HEK293 (cell line): ENCODE data around the gene TST.

Experiments used
- CTCF ChIA-PET: fragments of 350-600 bp; formaldehyde crosslinking; extraction: SDS; loops from one replicate; lab custom pipeline; 2021; ENCODE audit warnings: antibody characterized with exemption; lab: Yijun Ruan, JAX
- POLR2A ChIA-PET: fragments of 300-600 bp; formaldehyde crosslinking; extraction: SDS; loops from one replicate; lab custom pipeline; 2020; ENCODE audit warnings: antibody characterized with exemption, inconsistent platforms; lab: Yijun Ruan, JAX
- H3K27ac ChIP-seq: fragments of 200-500 bp; sonication (Bioruptor generic); 2 replicates; pipeline ENCODE4 v1.5.1; 2014; ENCODE audit warnings: low read depth, low read length, control low read depth, inconsistent platforms; ENCODE audit errors: extremely low read depth
- H3K36me3 ChIP-seq, 2 experiments: fragments of 200-500 bp in 1 of 2; sonication (Bioruptor generic) in 1 of 2; 1 replicate in 1 of 2; 2 replicates in 1 of 2; pipeline ENCODE4 v1.5.1; 2014 to 2017; ENCODE audit warnings: inconsistent platforms in 2 of 2, low read length in 2 of 2; ENCODE audit not compliant: control insufficient read depth in 2 of 2, insufficient read depth in 1 of 2
- H3K4me1 ChIP-seq: fragments of 200-500 bp; sonication (Bioruptor generic); 2 replicates; pipeline ENCODE4 v1.5.1; 2014; ENCODE audit warnings: mild to moderate bottlenecking, low read length, inconsistent platforms; ENCODE audit not compliant: control insufficient read depth, insufficient read depth
- H3K4me3 ChIP-seq: 2 replicates; pipeline ENCODE4 v1.5.1; 2011; ENCODE audit warnings: low read depth, mild to moderate bottlenecking, control low read depth, low read length, moderate library complexity
- H3K9me3 ChIP-seq: fragments of 200-500 bp; sonication (Bioruptor generic); 2 replicates; pipeline ENCODE4 v1.5.1; 2014; ENCODE audit warnings: low read depth, low read length, inconsistent platforms; ENCODE audit not compliant: control insufficient read depth, insufficient read depth
- EGR2 ChIP-seq: fragments of 450-650 bp; formaldehyde crosslinking; IDR thresholded peaks from 2 replicates; pipeline ENCODE4 v1.5.1; 2016; ENCODE audit warnings: low read depth, missing biosample characterization, missing genetic modification characterization
- SP3 ChIP-seq: fragments of 450-650 bp; formaldehyde crosslinking; IDR thresholded peaks from 2 replicates; pipeline ENCODE4 v1.5.1; 2016; ENCODE audit warnings: missing biosample characterization, missing genetic modification characterization
- ZBTB8A ChIP-seq: fragments of 450-650 bp; formaldehyde crosslinking; IDR thresholded peaks from 2 replicates; pipeline ENCODE4 v1.5.1; 2016; ENCODE audit warnings: missing biosample characterization, missing genetic modification characterization
- ZFHX2 ChIP-seq: fragments of 450-650 bp; formaldehyde crosslinking; conservative IDR thresholded peaks from 2 replicates; pipeline ENCODE4 v1.5.1; 2016; ENCODE audit warnings: missing biosample characterization, missing genetic modification characterization
- ZNF133 ChIP-seq: fragments of 450-650 bp; formaldehyde crosslinking; IDR thresholded peaks from 2 replicates; pipeline ENCODE4 v1.5.1; 2016; ENCODE audit warnings: missing biosample characterization, missing genetic modification characterization
- ZNF138 ChIP-seq: fragments of 450-650 bp; formaldehyde crosslinking; IDR thresholded peaks from 2 replicates; pipeline ENCODE4 v1.5.1; 2016; ENCODE audit warnings: missing biosample characterization, missing genetic modification characterization, borderline replicate concordance
- ZNF174 ChIP-seq: fragments of 450-650 bp; formaldehyde crosslinking; IDR thresholded peaks from 2 replicates; pipeline ENCODE4 v1.5.0; 2017; ENCODE audit warnings: missing biosample characterization, mild to moderate bottlenecking, missing genetic modification characterization
- ZNF184 ChIP-seq: fragments of 450-650 bp; IDR thresholded peaks from 2 replicates; pipeline ENCODE4 v1.5.1; 2018; ENCODE audit warnings: missing biosample characterization, mild to moderate bottlenecking, missing genetic modification characterization
- ZNF214 ChIP-seq: fragments of 450-650 bp; formaldehyde crosslinking; IDR thresholded peaks from 2 replicates; pipeline ENCODE4 v1.5.1; 2017; ENCODE audit warnings: missing biosample characterization, mild to moderate bottlenecking, missing genetic modification characterization, borderline replicate concordance
- ZNF24 ChIP-seq: fragments of 450-650 bp; formaldehyde crosslinking; IDR thresholded peaks from 2 replicates; pipeline ENCODE4 v1.5.1; 2016; ENCODE audit warnings: missing biosample characterization, missing genetic modification characterization
- ZNF473 ChIP-seq: fragments of 450-650 bp; formaldehyde crosslinking; IDR thresholded peaks from 2 replicates; pipeline ENCODE4 v1.5.1; 2017; ENCODE audit warnings: missing biosample characterization, missing genetic modification characterization
- ZNF529 ChIP-seq: fragments of 450-650 bp; formaldehyde crosslinking; IDR thresholded peaks from 2 replicates; pipeline ENCODE4 v1.5.1; 2017; ENCODE audit warnings: missing genetic modification characterization, missing biosample characterization; ENCODE audit not compliant: insufficient replicate concordance
- ZNF596 ChIP-seq: fragments of 450-650 bp; IDR thresholded peaks from 2 replicates; pipeline ENCODE4 v1.5.0; 2018; ENCODE audit warnings: missing biosample characterization, mild to moderate bottlenecking, missing genetic modification characterization, moderate library complexity
- ZNF623 ChIP-seq: fragments of 450-650 bp; formaldehyde crosslinking; IDR thresholded peaks from 2 replicates; pipeline ENCODE4 v1.5.1; 2016; ENCODE audit warnings: missing biosample characterization, missing genetic modification characterization
- ZNF707 ChIP-seq: fragments of 450-650 bp; formaldehyde crosslinking; IDR thresholded peaks from 2 replicates; pipeline ENCODE4 v1.5.1; 2016; ENCODE audit warnings: missing biosample characterization, missing genetic modification characterization
- ZNF747 ChIP-seq: fragments of 450-650 bp; formaldehyde crosslinking; IDR thresholded peaks from 2 replicates; pipeline ENCODE4 v1.5.1; 2016; ENCODE audit warnings: missing biosample characterization, missing genetic modification characterization
- ZNF76 ChIP-seq: fragments of 450-650 bp; formaldehyde crosslinking; IDR thresholded peaks from 2 replicates; pipeline ENCODE4; 2016; ENCODE audit warnings: low read depth, missing biosample characterization, missing genetic modification characterization, borderline replicate concordance
- ZSCAN30 ChIP-seq: fragments of 450-650 bp; IDR thresholded peaks from 2 replicates; pipeline ENCODE4 v1.5.1; 2018; ENCODE audit warnings: missing biosample characterization, mild to moderate bottlenecking, missing genetic modification characterization, moderate library complexity
- TF ChIP-seq, protein P1 (sequence below): fragments of 450-650 bp; formaldehyde crosslinking; IDR thresholded peaks from 2 replicates; pipeline ENCODE4 v1.5.1; 2017; ENCODE audit warnings: missing biosample characterization, missing genetic modification characterization
- TF ChIP-seq, protein P2 (sequence below): fragments of 450-650 bp; formaldehyde crosslinking; IDR thresholded peaks from 2 replicates; pipeline ENCODE4 v1.5.1; 2016; ENCODE audit warnings: missing biosample characterization, missing genetic modification characterization
- TF ChIP-seq, protein P3 (sequence below): fragments of 450-650 bp; formaldehyde crosslinking; IDR thresholded peaks from 2 replicates; pipeline ENCODE4 v1.5.1; 2016; ENCODE audit warnings: missing biosample characterization, missing genetic modification characterization

The TST gene

DNA sequence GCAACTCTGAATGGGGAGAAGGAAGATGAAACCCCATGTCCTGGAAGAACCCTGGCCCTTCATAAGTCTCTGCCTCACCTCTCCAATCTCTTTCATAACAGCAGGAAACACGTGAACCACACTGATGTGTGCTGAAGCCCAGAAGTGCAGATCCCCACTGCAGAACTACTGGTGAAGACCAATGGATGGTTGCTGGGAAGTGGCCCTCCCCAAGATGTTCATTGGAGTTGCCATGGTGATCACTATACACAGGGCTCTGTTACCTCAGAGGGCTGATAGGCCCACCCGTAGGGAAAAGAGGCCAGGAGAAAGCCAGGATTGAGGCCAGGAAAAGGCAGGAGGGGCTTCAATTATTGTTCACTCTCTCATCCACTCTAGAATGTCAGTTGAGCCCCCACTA is 11.6 kb downstream of the TST start:
- ChIA-PET CTCF (interaction anchor here (0.7 to 2.3 kb wide), 6 partner anchors 9 to 151 kb away, joined by 3 to 8 read pairs (median 4); no protein-coding TSS in a partner anchor), POLR2A (interaction anchor here (1.6 kb wide), 1 partner anchor 11 kb away, joined by 4 read pairs; the partner anchor contains the start of genes MPST and TST)
- Histone ChIP-seq H3K36me3 (no peaks in the 10 kb centered on the region), H3K27ac (no peak overlapping the region), H3K4me3 (no peak overlapping the region), H3K9me3 (no peaks in the 10 kb centered on the region; the same call in 1 of the 2 replicates), H3K4me1 (no peaks in the 10 kb centered on the region)
- TF ChIP-seq ZBTB8A (tag by site-specific recombination), result no peak
- no peak for TF ChIP-seq ZNF138 (tag by site-specific recombination)
- no peak for TF ChIP-seq ZSCAN30 (tag by site-specific recombination)
- TF ChIP-seq, protein P1, sequence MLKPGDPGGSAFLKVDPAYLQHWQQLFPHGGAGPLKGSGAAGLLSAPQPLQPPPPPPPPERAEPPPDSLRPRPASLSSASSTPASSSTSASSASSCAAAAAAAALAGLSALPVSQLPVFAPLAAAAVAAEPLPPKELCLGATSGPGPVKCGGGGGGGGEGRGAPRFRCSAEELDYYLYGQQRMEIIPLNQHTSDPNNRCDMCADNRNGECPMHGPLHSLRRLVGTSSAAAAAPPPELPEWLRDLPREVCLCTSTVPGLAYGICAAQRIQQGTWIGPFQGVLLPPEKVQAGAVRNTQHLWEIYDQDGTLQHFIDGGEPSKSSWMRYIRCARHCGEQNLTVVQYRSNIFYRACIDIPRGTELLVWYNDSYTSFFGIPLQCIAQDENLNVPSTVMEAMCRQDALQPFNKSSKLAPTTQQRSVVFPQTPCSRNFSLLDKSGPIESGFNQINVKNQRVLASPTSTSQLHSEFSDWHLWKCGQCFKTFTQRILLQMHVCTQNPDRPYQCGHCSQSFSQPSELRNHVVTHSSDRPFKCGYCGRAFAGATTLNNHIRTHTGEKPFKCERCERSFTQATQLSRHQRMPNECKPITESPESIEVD (tag by site-specific recombination), result no peak
- no peak for TF ChIP-seq ZNF174 (tag by site-specific recombination)
- no peak for TF ChIP-seq SP3
- TF ChIP-seq ZNF133 (tag by site-specific recombination), result no peak
- TF ChIP-seq ZNF76 (tag by site-specific recombination), result no peak
- TF ChIP-seq ZNF623, result no peak
- TF ChIP-seq ZNF707 (tag by site-specific recombination), result no peak
- TF ChIP-seq, protein P2, sequence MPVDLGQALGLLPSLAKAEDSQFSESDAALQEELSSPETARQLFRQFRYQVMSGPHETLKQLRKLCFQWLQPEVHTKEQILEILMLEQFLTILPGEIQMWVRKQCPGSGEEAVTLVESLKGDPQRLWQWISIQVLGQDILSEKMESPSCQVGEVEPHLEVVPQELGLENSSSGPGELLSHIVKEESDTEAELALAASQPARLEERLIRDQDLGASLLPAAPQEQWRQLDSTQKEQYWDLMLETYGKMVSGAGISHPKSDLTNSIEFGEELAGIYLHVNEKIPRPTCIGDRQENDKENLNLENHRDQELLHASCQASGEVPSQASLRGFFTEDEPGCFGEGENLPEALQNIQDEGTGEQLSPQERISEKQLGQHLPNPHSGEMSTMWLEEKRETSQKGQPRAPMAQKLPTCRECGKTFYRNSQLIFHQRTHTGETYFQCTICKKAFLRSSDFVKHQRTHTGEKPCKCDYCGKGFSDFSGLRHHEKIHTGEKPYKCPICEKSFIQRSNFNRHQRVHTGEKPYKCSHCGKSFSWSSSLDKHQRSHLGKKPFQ (tag by site-specific recombination), result no peak
- TF ChIP-seq ZNF747, result no peak
- TF ChIP-seq ZNF184 (tag by site-specific recombination), result no peak
- no peak for TF ChIP-seq ZNF24
- TF ChIP-seq ZNF214 (tag by site-specific recombination), result no peak
- TF ChIP-seq, protein P3, sequence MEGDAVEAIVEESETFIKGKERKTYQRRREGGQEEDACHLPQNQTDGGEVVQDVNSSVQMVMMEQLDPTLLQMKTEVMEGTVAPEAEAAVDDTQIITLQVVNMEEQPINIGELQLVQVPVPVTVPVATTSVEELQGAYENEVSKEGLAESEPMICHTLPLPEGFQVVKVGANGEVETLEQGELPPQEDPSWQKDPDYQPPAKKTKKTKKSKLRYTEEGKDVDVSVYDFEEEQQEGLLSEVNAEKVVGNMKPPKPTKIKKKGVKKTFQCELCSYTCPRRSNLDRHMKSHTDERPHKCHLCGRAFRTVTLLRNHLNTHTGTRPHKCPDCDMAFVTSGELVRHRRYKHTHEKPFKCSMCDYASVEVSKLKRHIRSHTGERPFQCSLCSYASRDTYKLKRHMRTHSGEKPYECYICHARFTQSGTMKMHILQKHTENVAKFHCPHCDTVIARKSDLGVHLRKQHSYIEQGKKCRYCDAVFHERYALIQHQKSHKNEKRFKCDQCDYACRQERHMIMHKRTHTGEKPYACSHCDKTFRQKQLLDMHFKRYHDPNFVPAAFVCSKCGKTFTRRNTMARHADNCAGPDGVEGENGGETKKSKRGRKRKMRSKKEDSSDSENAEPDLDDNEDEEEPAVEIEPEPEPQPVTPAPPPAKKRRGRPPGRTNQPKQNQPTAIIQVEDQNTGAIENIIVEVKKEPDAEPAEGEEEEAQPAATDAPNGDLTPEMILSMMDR (tag by site-specific recombination), result no peak

DNA sequence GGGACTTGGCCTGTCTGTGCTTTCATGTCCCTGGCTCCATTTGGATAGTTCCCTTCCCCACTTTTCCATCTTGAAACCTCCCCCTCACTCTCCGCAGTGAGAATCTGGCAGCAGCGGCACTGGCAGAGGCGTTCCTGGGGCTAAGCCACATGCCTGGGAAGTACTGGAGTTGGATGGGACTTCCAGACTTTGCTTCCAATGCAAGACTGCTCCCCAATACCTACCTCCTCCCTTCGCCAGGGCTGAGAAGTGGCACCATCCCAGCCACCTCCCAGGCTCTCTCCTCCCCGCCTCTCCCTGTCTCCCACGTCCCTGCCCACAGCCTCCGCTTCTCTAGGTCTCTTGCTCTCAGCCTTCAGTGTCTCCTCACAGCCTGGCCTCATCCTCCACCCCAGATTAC is 16.6 kb downstream of the TST start:
- H3K4me3 ChIP-seq, result no peak overlapping the region
- H3K27ac ChIP-seq, result no peak overlapping the region
- H3K4me1 ChIP-seq, result no peaks in the 10 kb centered on the region; the same call in 1 of the 2 replicates
- POLR2A ChIA-PET, result no interaction called here
- CTCF ChIA-PET, result interaction anchor here (0.7 to 2.0 kb wide), 3 partner anchors 19 to 127 kb away, joined by 3 to 6 read pairs (median 3); no protein-coding TSS in a partner anchor
- H3K9me3 ChIP-seq, result no peaks in the 10 kb centered on the region; the same call in 1 of the 2 replicates
- H3K36me3 ChIP-seq, result no peaks in the 10 kb centered on the region
- peak; percentile 46 for TF ChIP-seq ZFHX2 (tag by site-specific recombination)
- TF ChIP-seq ZNF596 (tag by site-specific recombination), result no peak
- no peak for TF ChIP-seq ZNF529 (tag by site-specific recombination)
- no peak for TF ChIP-seq ZNF473
- peak; percentile 58; the same call in 1 of the 2 replicates for TF ChIP-seq EGR2
